H1 (cell line): ENCODE results near the gene KRT10. TPM values are rescaled to one million over a fixed set of nuclear protein-coding genes. Genes with fewer than 3 reads are reported as not detected.
A peak's percentile ranks its signal among the peaks of the same experiment; 100 is the strongest.

Experiments
- CTCF ChIA-PET: fragments of 300-600 bp; sonication (Branson Sonifier 250); formaldehyde crosslinking; loops from one replicate; lab custom pipeline; 2021; ENCODE audit not compliant: partially characterized antibody; lab: Charles Lee
- POLR2A ChIA-PET: fragments of 300-600 bp; sonication (Branson Sonifier 250); formaldehyde crosslinking; loops from one replicate; lab custom pipeline; 2021; ENCODE audit warnings: inconsistent platforms; ENCODE audit not compliant: partially characterized antibody; lab: Charles Lee
- DNase-seq, 2 experiments: peaks; one replicate each; pipeline versions ENCODE4 v3.0.0 to v3.0.0-alpha.2; 2010 to 2022; ENCODE audit warnings: low spot score in 2 of 2, low read depth in 1 of 2, mixed read lengths in 1 of 2
- FAIRE-seq: peaks from 2 replicates; lab custom pipeline; 2011; peaks lifted over from hg19 to GRCh38; lab: Jason Lieb, UNC
- H2AFZ ChIP-seq: 2 replicates; pipeline ENCODE4 v1.8.1; 2012; ENCODE audit warnings: low read length, inconsistent platforms
- H2AK5ac ChIP-seq: 2 replicates; pipeline ENCODE4 v1.6.1; 2013; ENCODE audit warnings: low read depth, low read length
- H2BK120ac ChIP-seq: replicated peaks from 2 replicates; pipeline ENCODE3; 2013; ENCODE audit warnings: low read depth, low read length, inconsistent platforms
- H2BK12ac ChIP-seq: 2 replicates; pipeline ENCODE4 v1.6.1; 2013; ENCODE audit warnings: low read depth, low read length
- H2BK15ac ChIP-seq: 2 replicates; pipeline ENCODE4 v1.6.1; 2013; ENCODE audit warnings: low read length
- H2BK20ac ChIP-seq: 2 replicates; pipeline ENCODE4 v1.6.1; 2013; ENCODE audit warnings: low read length
- H2BK5ac ChIP-seq: 2 replicates; pipeline ENCODE4 v1.6.1; 2013; ENCODE audit warnings: low read depth, low read length
- H3K14ac ChIP-seq: 2 replicates; pipeline ENCODE4 v1.6.1; 2013; ENCODE audit warnings: inconsistent platforms; ENCODE audit not compliant: insufficient read length
- H3K18ac ChIP-seq: 2 replicates; pipeline ENCODE4 v1.6.1; 2013; ENCODE audit warnings: low read length; ENCODE audit errors: extremely low read depth
- H3K23ac ChIP-seq: 2 replicates; pipeline ENCODE4 v1.6.1; 2013; ENCODE audit warnings: inconsistent platforms; ENCODE audit not compliant: insufficient read length
- H3K23me2 ChIP-seq: 2 replicates; pipeline ENCODE4 v1.6.1; 2013; ENCODE audit warnings: low read depth, low read length
- H3K27ac ChIP-seq: 2 replicates; pipeline ENCODE4 v1.6.1; 2011; ENCODE audit warnings: low read depth, low read length, inconsistent platforms
- H3K27me3 ChIP-seq, 4 experiments: replicated peaks in 1 of 4; 1 replicate in 1 of 4; 2 replicates in 3 of 4; pipeline versions ENCODE4 v1.6.1 to v1.8.1; 2011 to 2013; ENCODE audit warnings: low read length in 3 of 4, mild to moderate bottlenecking in 3 of 4, inconsistent platforms in 2 of 4, mixed read lengths in 2 of 4, moderate library complexity in 1 of 4; ENCODE audit not compliant: control insufficient read depth in 3 of 4, insufficient read depth in 3 of 4; ENCODE audit errors: extremely low read depth in 1 of 4
- H3K36me3 ChIP-seq, 4 experiments: 2 replicates each; pipeline versions ENCODE4 v1.6.1 to v1.8.1; 2011 to 2013; ENCODE audit warnings: mild to moderate bottlenecking in 4 of 4, low read length in 3 of 4, moderate library complexity in 2 of 4, control low read depth in 1 of 4, inconsistent platforms in 1 of 4; ENCODE audit not compliant: insufficient read depth in 4 of 4, control insufficient read depth in 2 of 4
- H3K4ac ChIP-seq: replicated peaks from 2 replicates; pipeline ENCODE3; 2013; ENCODE audit warnings: low read length, low read depth, mixed read lengths, inconsistent platforms; ENCODE audit not compliant: insufficient read length
- H3K4me1 ChIP-seq, 4 experiments: replicated peaks in 1 of 4; 1 replicate in 1 of 4; 2 replicates in 3 of 4; pipeline versions ENCODE4 v1.6.1 to v1.8.1; 2011 to 2013; ENCODE audit warnings: low read length in 3 of 4, inconsistent platforms in 2 of 4, mixed read lengths in 1 of 4; ENCODE audit not compliant: insufficient read depth in 4 of 4, control insufficient read depth in 3 of 4
- H3K4me2 ChIP-seq, 2 experiments: 2 replicates each; pipeline versions ENCODE4 v1.6.1 to v1.8.1; 2011 to 2013; ENCODE audit warnings: low read depth in 2 of 2, low read length in 2 of 2, control low read depth in 1 of 2, inconsistent platforms in 1 of 2, mild to moderate bottlenecking in 1 of 2; ENCODE audit not compliant: insufficient read depth in 1 of 2
- H3K4me3 ChIP-seq, 4 experiments: fragments of 200-600, 300-600 bp in 1 of 4; sonication (generic), shearing (Covaris generic), sonication (Bioruptor Twin) in 1 of 4; 2 replicates each; pipeline versions ENCODE4 v1.5.1 to v1.8.1; 2011 to 2016; ENCODE audit warnings: low read length in 4 of 4, low read depth in 3 of 4, control low read depth in 2 of 4, inconsistent platforms in 2 of 4, mild to moderate bottlenecking in 2 of 4, mixed read lengths in 1 of 4, moderate library complexity in 1 of 4; ENCODE audit not compliant: insufficient read depth in 2 of 4; ENCODE audit errors: extremely low read depth in 1 of 4
- H3K56ac ChIP-seq: replicated peaks from 2 replicates; pipeline ENCODE3; 2013; ENCODE audit warnings: low read depth, mild to moderate bottlenecking, mixed read lengths, low read length, inconsistent platforms; ENCODE audit not compliant: insufficient read length
- H3K79me1 ChIP-seq: 2 replicates; pipeline ENCODE4 v1.6.1; 2013; ENCODE audit warnings: low read depth, low read length, control low read depth
- H3K79me2 ChIP-seq, 2 experiments: 2 replicates each; pipeline versions ENCODE4 v1.6.1 to v1.8.1; 2012 to 2013; ENCODE audit warnings: low read length in 2 of 2, mild to moderate bottlenecking in 2 of 2, inconsistent platforms in 1 of 2; ENCODE audit not compliant: insufficient read depth in 2 of 2, control insufficient read depth in 1 of 2
- H3K9ac ChIP-seq, 4 experiments: replicated peaks in 1 of 4; 1 replicate in 1 of 4; 2 replicates in 3 of 4; pipeline versions ENCODE4 v1.6.1 to v1.8.1; 2011 to 2013; ENCODE audit warnings: low read depth in 3 of 4, low read length in 3 of 4, control low read depth in 2 of 4, mild to moderate bottlenecking in 2 of 4, moderate library complexity in 2 of 4, inconsistent platforms in 1 of 4; ENCODE audit errors: extremely low read depth in 1 of 4
- H3K9me3 ChIP-seq, 2 experiments: 2 replicates each; pipeline versions ENCODE4 v1.6.1 to v1.8.1; 2012 to 2013; ENCODE audit warnings: mild to moderate bottlenecking in 2 of 2, moderate library complexity in 2 of 2, control low read depth in 1 of 2, inconsistent platforms in 1 of 2, low read depth in 1 of 2, low read length in 1 of 2, mixed read lengths in 1 of 2; ENCODE audit not compliant: insufficient read depth in 2 of 2
- H4K20me1 ChIP-seq, 2 experiments: replicated peaks in 1 of 2; 2 replicates each; pipeline versions ENCODE3 to v1.8.1; 2011 to 2013; ENCODE audit warnings: inconsistent platforms in 2 of 2, low read length in 2 of 2, mild to moderate bottlenecking in 1 of 2; ENCODE audit not compliant: insufficient read depth in 2 of 2, control insufficient read depth in 1 of 2
- H4K5ac ChIP-seq: 2 replicates; pipeline ENCODE4 v1.6.1; 2013; ENCODE audit warnings: low read length, low read depth, mixed read lengths, inconsistent platforms; ENCODE audit not compliant: insufficient read length
- H4K8ac ChIP-seq: 2 replicates; pipeline ENCODE4 v1.8.0; 2013; ENCODE audit warnings: mild to moderate bottlenecking, moderate library complexity, low read length, inconsistent platforms; ENCODE audit not compliant: insufficient read depth; ENCODE audit errors: extremely low read depth
- H4K91ac ChIP-seq: replicated peaks from 2 replicates; pipeline ENCODE3; 2013; ENCODE audit warnings: low read length, mixed read lengths, inconsistent platforms; ENCODE audit not compliant: insufficient read length
- GABPA ChIP-seq: IDR thresholded peaks from 2 replicates; pipeline ENCODE4 v1.6.1; 2011; ENCODE audit warnings: mild to moderate bottlenecking, low read length, moderate library complexity, borderline replicate concordance; ENCODE audit not compliant: insufficient read depth
- KDM4A ChIP-seq: IDR thresholded peaks from one replicate; pipeline ENCODE4 v1.7.1; 2012; ENCODE audit warnings: low read depth, mild to moderate bottlenecking, moderate library complexity, low read length, inconsistent platforms; ENCODE audit not compliant: severe bottlenecking
- POU5F1 ChIP-seq: IDR thresholded peaks from 2 replicates; pipeline ENCODE4 v1.6.1; 2011; ENCODE audit warnings: low read depth, mild to moderate bottlenecking, low read length, moderate library complexity
- TEAD4 ChIP-seq: IDR thresholded peaks from 2 replicates; pipeline ENCODE4 v1.6.1; 2012; ENCODE audit warnings: low read depth, low read length, inconsistent platforms, mixed read lengths
- WGBS, 2 experiments: shearing (Covaris generic) in 1 of 2; methylation state at CpG; one replicate each; pipeline versions ENCODE4 v1.1.6 to v1.1.7; 2013 to 2015; ENCODE audit warnings: low lambda C conversion rate in 2 of 2, mixed read lengths in 2 of 2, inconsistent platforms in 1 of 2, low coverage in 1 of 2, missing lambda C conversion rate in 1 of 2; ENCODE audit not compliant: insufficient replicate concordance in 2 of 2, insufficient coverage in 1 of 2, insufficient read length in 1 of 2; ENCODE audit errors: extremely low coverage in 1 of 2, missing lambda C conversion rate in 1 of 2; 5-methylcytosine and 5-hydroxymethylcytosine counted together
- polyA plus RNA-seq, 7 experiments: library from polyadenylated mRNA; depleted of rRNA in 3 of 7; stranded (reverse) in 5 of 7; unstranded in 2 of 7; fragments of >200 nt in 5 of 7; fragments of 200-250 nt in 2 of 7; gene quantifications; 1 replicate in 5 of 7; 2 replicates in 1 of 7; 4 replicates in 1 of 7; pipeline versions ENCODE4 v1.2.1 to v1.2.3, GENCODE V29; 2011 to 2013; ENCODE audit warnings: missing spikeins in 2 of 7, mixed read lengths in 2 of 7
- total RNA-seq: library from RNA; stranded (reverse); fragmentation: NEBNext Ultra II Directional; extraction: Animal tissue kit (Norgen Biotek cat#: 25700); gene quantifications from 2 replicates; pipeline ENCODE4 v1.2.1, GENCODE V29; 2021
- TF ChIP-seq, protein P1 (sequence below): IDR thresholded peaks from 2 replicates; pipeline ENCODE4 v1.6.1; 2011; ENCODE audit warnings: low read length, improper control_type of control experiment

KRT10 gene
- total and polyA plus RNA-seq, 2 of the 8 experiments (the other 6 are each of a cell fraction or from before 2014, with no cell fraction given), result 3.5 to 39.4 TPM

DNA sequence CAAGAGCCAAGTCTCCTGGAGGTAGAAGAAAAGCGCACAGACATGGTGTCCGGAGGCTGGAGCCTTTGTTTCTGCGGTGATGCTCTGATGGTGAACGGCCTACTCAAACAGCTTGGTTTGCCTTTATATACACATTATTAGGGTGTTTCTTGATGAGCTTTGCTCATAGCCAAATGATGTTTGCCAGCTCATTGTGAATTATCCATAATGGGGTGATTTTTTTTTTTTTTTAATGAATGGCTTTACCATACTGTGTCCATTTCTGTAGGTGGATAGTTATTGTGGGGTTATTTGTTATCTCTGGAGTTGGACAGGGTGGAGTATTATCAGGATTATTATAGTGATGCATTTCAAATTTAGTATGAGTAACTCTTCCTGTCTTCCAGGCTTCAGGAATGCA, 40.0 kb downstream of the KRT10 start, which contains the start of gene KRT27:
Gene KRT27, minus strand, starts transcription at position 101 of the 400 bp plus-strand sequence. Its CDS starts 57 bp downstream, at position 44.
- no peak within 1 kb of the TSS for H3K9ac ChIP-seq
- peak within 1 kb of the TSS; percentile 53; the same call in 1 of the 2 replicates for H4K8ac ChIP-seq
- H2AFZ ChIP-seq, result 0 out of 2 replicates have a peak within 1 kb of the TSS, but pooled peaks have one; percentile 29
- H3K27ac ChIP-seq, result no peak within 1 kb of the TSS
- H3K4ac ChIP-seq, result no peak within 1 kb of the TSS
- no peak within 1 kb of the TSS for H2BK5ac ChIP-seq
- no peaks in the 10 kb centered on the region for H3K36me3 ChIP-seq
- no peak within 1 kb of the TSS for H2BK20ac ChIP-seq
- H2BK12ac ChIP-seq, result no peak within 1 kb of the TSS
- no peaks in the 10 kb centered on the region for H3K23me2 ChIP-seq
- no peak within 1 kb of the TSS for H2BK120ac ChIP-seq
- DNase-seq (no peak), FAIRE-seq (no peak)
- H2AK5ac ChIP-seq, result no peak within 1 kb of the TSS
- H3K9me3 ChIP-seq, result no peaks in the 10 kb centered on the region
- WGBS, 2 experiments, result 83% methylated on average over 4 of the region's 4 CpGs; no CpG with 5 or more reads in 1 of the 2 experiments
- no peak within 1 kb of the TSS for H3K4me3 ChIP-seq
- H3K27me3 ChIP-seq, result peaks cover 0 to 3% (median 1%) of the 10 kb centered on the region in 4 experiments; a peak in 3 of 7 replicates
- H3K4me2 ChIP-seq, result no peak within 1 kb of the TSS
- no peak within 1 kb of the TSS for H3K14ac ChIP-seq
- ChIA-PET CTCF (interaction anchor here (0.6 kb wide), 1 partner anchor 13 kb away, joined by 4 read pairs; no protein-coding TSS in a partner anchor), POLR2A (no interaction called here)
- H4K91ac ChIP-seq, result no peak within 1 kb of the TSS
- no peak for TF ChIP-seq POU5F1
- no peak for TF ChIP-seq KDM4A
- TF ChIP-seq, protein P1, sequence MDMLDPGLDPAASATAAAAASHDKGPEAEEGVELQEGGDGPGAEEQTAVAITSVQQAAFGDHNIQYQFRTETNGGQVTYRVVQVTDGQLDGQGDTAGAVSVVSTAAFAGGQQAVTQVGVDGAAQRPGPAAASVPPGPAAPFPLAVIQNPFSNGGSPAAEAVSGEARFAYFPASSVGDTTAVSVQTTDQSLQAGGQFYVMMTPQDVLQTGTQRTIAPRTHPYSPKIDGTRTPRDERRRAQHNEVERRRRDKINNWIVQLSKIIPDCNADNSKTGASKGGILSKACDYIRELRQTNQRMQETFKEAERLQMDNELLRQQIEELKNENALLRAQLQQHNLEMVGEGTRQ, result no peak
- TF ChIP-seq TEAD4, result no peak
- no peak for TF ChIP-seq GABPA
- H4K20me1 ChIP-seq, result no peaks in the 10 kb centered on the region
- no peak within 1 kb of the TSS for H2BK15ac ChIP-seq
- H3K79me2 ChIP-seq, result no peaks in the 10 kb centered on the region
- no peaks in the 10 kb centered on the region for H3K4me1 ChIP-seq
- H4K5ac ChIP-seq, result no peak within 1 kb of the TSS
- H3K79me1 ChIP-seq, result no peaks in the 10 kb centered on the region
- H3K23ac ChIP-seq, result no peak within 1 kb of the TSS
- H3K56ac ChIP-seq, result no peak within 1 kb of the TSS
- no peak within 1 kb of the TSS for H3K18ac ChIP-seq
